ENCODE data around the gene NIPAL3.

DNA sequence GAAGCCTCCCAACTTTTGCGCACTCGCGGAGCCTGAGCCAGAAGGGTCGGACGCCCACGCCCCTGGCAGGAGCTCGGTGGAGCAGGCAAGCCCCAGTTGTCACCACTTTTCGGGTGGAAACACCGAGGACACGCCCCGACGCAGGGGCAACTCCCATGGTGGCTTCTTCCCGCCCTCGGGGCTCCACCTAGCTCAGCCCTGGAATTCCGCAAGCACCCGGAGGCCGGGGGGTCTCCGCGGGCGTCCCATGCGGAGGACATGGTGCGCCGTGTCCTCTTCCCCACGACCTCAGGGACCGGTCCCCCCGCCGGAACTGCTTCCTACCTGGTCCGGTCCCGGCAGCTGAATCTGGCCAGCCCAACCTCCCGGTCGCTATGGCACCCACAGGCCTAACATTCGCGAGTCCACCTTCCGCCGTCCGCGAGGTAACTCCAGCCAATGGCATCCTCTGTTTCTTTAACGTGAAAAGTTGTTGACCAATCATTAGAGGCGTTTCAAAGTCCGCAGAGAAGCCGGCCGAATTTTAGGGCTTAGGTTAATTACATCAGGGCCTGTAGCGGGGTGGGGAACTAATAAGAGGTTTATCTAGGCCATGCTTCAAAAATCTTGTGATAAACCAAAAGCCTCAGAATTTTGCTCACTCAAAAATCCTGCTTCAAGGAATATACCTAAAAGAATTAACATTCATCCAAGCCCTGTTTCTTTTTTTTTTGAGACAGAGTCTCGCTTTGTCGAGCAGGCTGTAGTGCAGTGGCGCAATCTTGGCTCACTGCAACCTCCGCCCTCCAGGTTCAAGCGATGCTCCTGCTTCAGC lies 2.0 kb upstream of the NIPAL3 start, which contains the start of gene STPG1:
- TF ChIP-seq, protein P1, sequence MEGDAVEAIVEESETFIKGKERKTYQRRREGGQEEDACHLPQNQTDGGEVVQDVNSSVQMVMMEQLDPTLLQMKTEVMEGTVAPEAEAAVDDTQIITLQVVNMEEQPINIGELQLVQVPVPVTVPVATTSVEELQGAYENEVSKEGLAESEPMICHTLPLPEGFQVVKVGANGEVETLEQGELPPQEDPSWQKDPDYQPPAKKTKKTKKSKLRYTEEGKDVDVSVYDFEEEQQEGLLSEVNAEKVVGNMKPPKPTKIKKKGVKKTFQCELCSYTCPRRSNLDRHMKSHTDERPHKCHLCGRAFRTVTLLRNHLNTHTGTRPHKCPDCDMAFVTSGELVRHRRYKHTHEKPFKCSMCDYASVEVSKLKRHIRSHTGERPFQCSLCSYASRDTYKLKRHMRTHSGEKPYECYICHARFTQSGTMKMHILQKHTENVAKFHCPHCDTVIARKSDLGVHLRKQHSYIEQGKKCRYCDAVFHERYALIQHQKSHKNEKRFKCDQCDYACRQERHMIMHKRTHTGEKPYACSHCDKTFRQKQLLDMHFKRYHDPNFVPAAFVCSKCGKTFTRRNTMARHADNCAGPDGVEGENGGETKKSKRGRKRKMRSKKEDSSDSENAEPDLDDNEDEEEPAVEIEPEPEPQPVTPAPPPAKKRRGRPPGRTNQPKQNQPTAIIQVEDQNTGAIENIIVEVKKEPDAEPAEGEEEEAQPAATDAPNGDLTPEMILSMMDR (IDR thresholded peaks at IDR 0.05; ENCODE audit: insufficient read depth, low read length, poor library complexity, severe bottlenecking): no peak
- no peak for TF ChIP-seq EZH2phosphoT487 (conservative IDR thresholded peaks at IDR 0.05; ENCODE audit: low read length)

Data from SU-DHL-6 (cell line).